GM19240 (cell line): Measurements from ENCODE around the gene ROBO2.

Source experiments
- DNase-seq: peaks from one replicate; pipeline ENCODE4 v3.0.0; 2011; ENCODE audit warnings: low spot score; ENCODE audit not compliant: insufficient read length

Gene ROBO2

GRCh38 chr3:77475507-77475906 lies 435.6 kb downstream of the ROBO2 start:
- no peak for DNase-seq

GRCh38 chr3:77479021-77479420 lies 439.1 kb downstream of the ROBO2 start:
- DNase-seq: no peak

- no peak for DNase-seq
Measured at GRCh38 chr3:77489216-77489615, 449.3 kb downstream of the ROBO2 start.

GRCh38 chr3:77491961-77492360 lies 452.1 kb downstream of the ROBO2 start:
- no peak for DNase-seq

- no peak for DNase-seq
Measured at GRCh38 chr3:77500721-77501120, 460.8 kb downstream of the ROBO2 start.

- DNase-seq: no peak
Measured at GRCh38 chr3:77506384-77506783, 466.5 kb downstream of the ROBO2 start.

- DNase-seq: no peak
Measured at GRCh38 chr3:77513542-77513941, 473.6 kb downstream of the ROBO2 start.

GRCh38 chr3:77514766-77515165 lies 474.9 kb downstream of the ROBO2 start:
- no peak for DNase-seq

- no peak for DNase-seq
Measured at GRCh38 chr3:77524463-77524862, 484.6 kb downstream of the ROBO2 start.

- no peak for DNase-seq
Measured at GRCh38 chr3:77524946-77525682, 485.2 kb downstream of the ROBO2 start.

- DNase-seq: no peak
Measured at GRCh38 chr3:77526573-77527113, 486.7 kb downstream of the ROBO2 start.

- DNase-seq: no peak
Measured at GRCh38 chr3:77529522-77529921, 489.6 kb downstream of the ROBO2 start.

GRCh38 chr3:77530870-77531269 lies 491.0 kb downstream of the ROBO2 start:
- no peak for DNase-seq

- DNase-seq: no peak
Measured at GRCh38 chr3:77535116-77535515, 495.2 kb downstream of the ROBO2 start.

- no peak for DNase-seq
Measured at GRCh38 chr3:77536038-77536775, 496.3 kb downstream of the ROBO2 start.

- DNase-seq: no peak
Measured at GRCh38 chr3:77539014-77539413, 499.1 kb downstream of the ROBO2 start.

GRCh38 chr3:77539677-77540076 lies 499.8 kb downstream of the ROBO2 start:
- DNase-seq: no peak

GRCh38 chr3:77541203-77541922 lies 501.5 kb downstream of the ROBO2 start:
- no peak for DNase-seq

GRCh38 chr3:77546246-77546645 lies 506.3 kb downstream of the ROBO2 start:
- no peak for DNase-seq

- DNase-seq: no peak
Measured at GRCh38 chr3:77549034-77549433, 509.1 kb downstream of the ROBO2 start.

GRCh38 chr3:77553240-77553639 lies 513.3 kb downstream of the ROBO2 start:
- no peak for DNase-seq

- DNase-seq: no peak
Measured at GRCh38 chr3:77562089-77562488, 522.2 kb downstream of the ROBO2 start.
